HCT116 (cell line): ENCODE data around the gene FBXL17. TPM values are rescaled to one million over a fixed set of nuclear protein-coding genes. Genes with fewer than 3 reads are reported as not detected.

Source experiments
- ATAC-seq: fragments of 200-7000 bp; cut with Tn5 transposase; 2 replicates; pipeline ENCODE4 v1.9.1; 2020; ENCODE audit warnings: mild to moderate bottlenecking, moderate library complexity
- BruUV-seq: library from RNA; stranded (reverse); fragments of 400-500 nt; replicated peaks from 2 replicates; lab custom pipeline; 2021; lab: Mats Ljungman, UMichigan
- CTCF ChIA-PET: fragments of 300-600 bp; sonication (Branson Sonifier 250); formaldehyde crosslinking; loops from one replicate; lab custom pipeline; 2021; ENCODE audit warnings: antibody characterized with exemption; lab: Charles Lee
- POLR2A ChIA-PET: fragments of 300-600, 350-600 bp; sonication (Branson Sonifier 250); formaldehyde crosslinking; loops from one replicate; lab custom pipeline; 2021; ENCODE audit warnings: antibody characterized with exemption; lab: Charles Lee
- RAD21 ChIA-PET, 2 experiments: fragments of 300-600 bp; sonication (Branson Sonifier 250); formaldehyde crosslinking; loops; one replicate each; lab custom pipeline; 2023; ENCODE audit warnings: low total read pairs in 2 of 2; ENCODE audit not compliant: uncharacterized antibody in 2 of 2, unreplicated experiment in 2 of 2, low non-redundant PET in 1 of 2; lab: Charles Lee
- DNase-seq: peaks from one replicate; pipeline ENCODE4 v3.0.0-alpha.2; 2010; ENCODE audit warnings: low read depth, low spot score
- H2AFZ ChIP-seq: fragments of 200-600 bp; shearing (Covaris generic), sonication (generic); 2 replicates; pipeline ENCODE4 v1.6.1; 2017; ENCODE audit warnings: low read depth, mixed run types, mixed read lengths, antibody characterized with exemption, low read length; ENCODE audit not compliant: poor library complexity, severe bottlenecking
- H3K27ac ChIP-seq: 2 replicates; pipeline ENCODE4 v1.5.1; 2012; ENCODE audit warnings: low read depth, low read length
- H3K27me3 ChIP-seq: fragments of 200-600 bp; sonication (generic); 2 replicates; pipeline ENCODE4 v1.6.1; 2016; ENCODE audit warnings: mixed run types, low read length, mixed read lengths; ENCODE audit not compliant: insufficient read depth
- H3K36me3 ChIP-seq, 2 experiments: fragments of 200-500 bp in 1 of 2; fragments of 200-600 bp in 1 of 2; sonication (Bioruptor generic) in 1 of 2; sonication (generic) in 1 of 2; 2 replicates each; pipeline versions ENCODE4 v1.5.1 to v1.6.1; 2014 to 2016; ENCODE audit warnings: low read length in 2 of 2, inconsistent platforms in 1 of 2, mixed read lengths in 1 of 2, mixed run types in 1 of 2; ENCODE audit not compliant: insufficient read depth in 2 of 2, control insufficient read depth in 1 of 2
- H3K4me1 ChIP-seq, 2 experiments: fragments of 200-600 bp in 1 of 2; sonication (generic) in 1 of 2; 2 replicates each; pipeline versions ENCODE4 v1.5.1 to v1.6.1; 2012 to 2017; ENCODE audit warnings: low read length in 2 of 2, inconsistent platforms in 1 of 2, mild to moderate bottlenecking in 1 of 2, mixed read lengths in 1 of 2, mixed run types in 1 of 2, moderate library complexity in 1 of 2; ENCODE audit not compliant: insufficient read depth in 2 of 2, control insufficient read depth in 1 of 2
- H3K4me2 ChIP-seq: fragments of 200-600 bp; sonication (generic); 2 replicates; pipeline ENCODE4 v1.6.1; 2017; ENCODE audit warnings: mixed run types, low read length, mixed read lengths
- H3K4me3 ChIP-seq, 2 experiments: fragments of 200-600 bp in 1 of 2; sonication (generic) in 1 of 2; replicated peaks in 1 of 2; 2 replicates each; pipeline ENCODE4 v1.5.1; 2011 to 2016; ENCODE audit warnings: low read length in 2 of 2, control low read depth in 1 of 2, low read depth in 1 of 2, mild to moderate bottlenecking in 1 of 2, mixed read lengths in 1 of 2, mixed run types in 1 of 2
- H3K79me2 ChIP-seq: fragments of 200-600 bp; sonication (generic); 2 replicates; pipeline ENCODE4 v1.6.1; 2017; ENCODE audit warnings: mild to moderate bottlenecking, mixed run types, low read length, moderate library complexity, mixed read lengths; ENCODE audit not compliant: insufficient read depth
- H3K9ac ChIP-seq: fragments of 200-600 bp; sonication (generic); 2 replicates; pipeline ENCODE4 v1.6.1; 2016; ENCODE audit warnings: low read length, mixed read lengths
- H3K9me2 ChIP-seq: fragments of 200-600 bp; sonication (generic), shearing (Covaris generic); 2 replicates; pipeline ENCODE4 v1.6.1; 2017; ENCODE audit warnings: mixed run types, mild to moderate bottlenecking, moderate library complexity; ENCODE audit not compliant: insufficient read depth
- H3K9me3 ChIP-seq, 2 experiments: fragments of 200-500 bp in 1 of 2; fragments of 200-600 bp in 1 of 2; sonication (Bioruptor generic) in 1 of 2; sonication (generic) in 1 of 2; 2 replicates each; pipeline ENCODE4 v1.6.1; 2014 to 2017; ENCODE audit warnings: low read length in 2 of 2, mixed read lengths in 2 of 2, inconsistent platforms in 1 of 2, low read depth in 1 of 2, mild to moderate bottlenecking in 1 of 2, mixed run types in 1 of 2, moderate library complexity in 1 of 2; ENCODE audit not compliant: control insufficient read depth in 1 of 2, insufficient read depth in 1 of 2
- H4K20me1 ChIP-seq: fragments of 200-600 bp; sonication (generic), shearing (Covaris generic); 2 replicates; pipeline ENCODE4 v1.6.1; 2017; ENCODE audit warnings: mixed run types, mild to moderate bottlenecking, moderate library complexity; ENCODE audit not compliant: insufficient read depth
- ATF3 ChIP-seq: IDR thresholded peaks from 2 replicates; pipeline ENCODE4 v1.6.1; 2012
- CBX3 ChIP-seq: IDR thresholded peaks from 2 replicates; pipeline ENCODE4 v1.6.1; 2012; ENCODE audit warnings: low read depth
- CEBPB ChIP-seq: IDR thresholded peaks from 2 replicates; pipeline ENCODE4 v1.6.1; 2012; ENCODE audit warnings: low read depth
- EGR1 ChIP-seq: IDR thresholded peaks from 2 replicates; pipeline ENCODE4 v1.6.1; 2012; ENCODE audit warnings: low read depth
- ELF1 ChIP-seq: IDR thresholded peaks from 2 replicates; pipeline ENCODE4 v1.6.1; 2012; ENCODE audit warnings: low read depth, borderline replicate concordance
- EZH2 ChIP-seq: fragments of 200-600 bp; sonication (generic); IDR thresholded peaks from 2 replicates; pipeline ENCODE4 v1.6.1; 2017; ENCODE audit warnings: antibody characterized with exemption, mixed run types
- EZH2phosphoT487 ChIP-seq: fragments of 200-600 bp; IDR thresholded peaks from 2 replicates; pipeline ENCODE4 v1.6.1; 2018; ENCODE audit warnings: antibody characterized with exemption, borderline replicate concordance
- FOSL1 ChIP-seq: IDR thresholded peaks from 2 replicates; pipeline ENCODE4 v1.6.1; 2012; ENCODE audit warnings: low read depth
- JUND ChIP-seq: IDR thresholded peaks from 2 replicates; pipeline ENCODE4 v1.6.1; 2012
- MAX ChIP-seq: IDR thresholded peaks from 2 replicates; pipeline ENCODE4 v1.6.1; 2012
- POLR2AphosphoS5 ChIP-seq: IDR thresholded peaks from 2 replicates; pipeline ENCODE4 v1.6.1; 2011; ENCODE audit warnings: mild to moderate bottlenecking, low read depth, low read length, moderate library complexity
- SRF ChIP-seq: IDR thresholded peaks from 2 replicates; pipeline ENCODE4 v1.6.1; 2012; ENCODE audit warnings: low read depth
- YY1 ChIP-seq: IDR thresholded peaks from 2 replicates; pipeline ENCODE4 v1.6.1; 2011; ENCODE audit warnings: low read length, low read depth, moderate library complexity, mild to moderate bottlenecking; ENCODE audit not compliant: insufficient replicate concordance; ENCODE audit errors: extremely low read depth
- ZBTB33 ChIP-seq: IDR thresholded peaks from 2 replicates; pipeline ENCODE4 v1.6.1; 2011; ENCODE audit warnings: mild to moderate bottlenecking, low read length, moderate library complexity; ENCODE audit not compliant: insufficient replicate concordance; ENCODE audit errors: extremely low read depth
- ZFX ChIP-seq: fragments of 450-650 bp; IDR thresholded peaks from 2 replicates; pipeline ENCODE4 v1.6.1; 2017
- intact Hi-C: fragments of 100-400 bp; cut with micrococcal nuclease; formaldehyde crosslinking; loops from 2 replicates; pipeline ENCODE4 v1.10.0; 2022
- total RNA-seq: library from RNA; stranded (reverse); gene quantifications from one replicate; pipeline ENCODE4 v1.2.1, GENCODE V29; 2021; ENCODE audit not compliant: unreplicated experiment

FBXL17 gene
- total RNA-seq, 1 experiment from 2014 or later, result 9.4 TPM

GRCh38 chr5:107919361-107919760 lies 462.5 kb downstream of the FBXL17 start:
- DNase-seq (no peak), ATAC-seq (no peak)
- Histone ChIP-seq H3K27me3 (no peaks in the 10 kb centered on the region), H3K4me1 (no peaks in the 10 kb centered on the region), H3K36me3 (no peaks in the 10 kb centered on the region), H3K79me2 (no peaks in the 10 kb centered on the region), H3K9ac (no peak overlapping the region), H3K27ac (no peak overlapping the region), H3K4me3 (no peak overlapping the region), H3K9me3 (no peaks in the 10 kb centered on the region), H4K20me1 (no peaks in the 10 kb centered on the region), H3K4me2 (no peak overlapping the region), H3K9me2 (no peaks in the 10 kb centered on the region), H2AFZ (no peak overlapping the region)
- CTCF ChIA-PET, result no interaction called here
- RAD21 ChIA-PET, result no interaction called here
- TF ChIP-seq EZH2, result no peak
- TF ChIP-seq FOSL1, result no peak
- TF ChIP-seq ATF3, result no peak
- no peak for TF ChIP-seq EZH2phosphoT487
- TF ChIP-seq YY1, result no peak
- no peak for TF ChIP-seq POLR2AphosphoS5
- TF ChIP-seq JUND, result no peak
- TF ChIP-seq CEBPB, result no peak
- TF ChIP-seq CBX3, result no peak
- no peak for TF ChIP-seq EGR1
- TF ChIP-seq ZBTB33, result no peak
- TF ChIP-seq ZFX, result no peak
- no peak for TF ChIP-seq SRF
- no peak for TF ChIP-seq MAX
- no peak for TF ChIP-seq ELF1
- intact Hi-C loops, result no loop called here
- BruUV-seq, result no TSS peak
- POLR2A ChIA-PET, result no interaction called here
